ENCODE results near the gene LIN52.

The LIN52 gene

GRCh38 chr14:74160763-74161162 lies 76.0 kb downstream of the LIN52 start:
- TF ChIP-seq EZH2 (optimal IDR thresholded peaks at IDR 0.05; ENCODE audit: low read depth, low read length) = no peak
- TF ChIP-seq CTCF (IDR thresholded peaks at IDR 0.05; ENCODE audit: low read length) = no peak
- TF ChIP-seq EZH2phosphoT487 (IDR thresholded peaks at IDR 0.05; ENCODE audit: low read length) = no peak
- no peaks in the 10 kb centered on the region for H3K9me3 ChIP-seq (replicated peaks; ENCODE audit: insufficient read depth, low read length)

GRCh38 chr14:74161526-74162158 lies 76.9 kb downstream of the LIN52 start:
- Histone ChIP-seq H3K4me1 (ENCODE audit: low read length) (no peaks in the 10 kb centered on the region; the same call in 1 of the 2 replicates), H3K9ac (ENCODE audit: low read length) (no peak overlapping the region), H3K4me2 (ENCODE audit: low read depth, low read length) (no peak overlapping the region), H3F3A (ENCODE audit: insufficient read depth, low read length) (peaks cover 18% of the 10 kb centered on the region; the same call in 1 of the 2 replicates), H2AFZ (ENCODE audit: low read length) (no peak overlapping the region), H3K4me3 (ENCODE audit: low read length) (no peak overlapping the region), H3K27me3 (replicated peaks; ENCODE audit: insufficient read depth, low read length) (no peaks in the 10 kb centered on the region), H3K27ac (ENCODE audit: low read length) (no peak overlapping the region), H4K20me1 (ENCODE audit: insufficient read depth, low read length) (no peaks in the 10 kb centered on the region), H3K79me2 (ENCODE audit: low read length) (peaks cover 4% of the 10 kb centered on the region; the same call in 1 of the 2 replicates), H3K9me3 (replicated peaks; ENCODE audit: insufficient read depth, low read length) (no peaks in the 10 kb centered on the region), H3K36me3 (replicated peaks; ENCODE audit: insufficient read depth, low read length) (no peaks in the 10 kb centered on the region), H3K9me2 (replicated peaks; ENCODE audit: insufficient read depth, low read length) (no peaks in the 10 kb centered on the region)
- TF ChIP-seq EZH2phosphoT487 (IDR thresholded peaks at IDR 0.05; ENCODE audit: low read length) (no peak), EZH2 (optimal IDR thresholded peaks at IDR 0.05; ENCODE audit: low read depth, low read length) (no peak)
- no peak for DNase-seq

More at GRCh38 chr14:74160763-74161162, 76.0 kb downstream of the LIN52 start:
- Histone ChIP-seq H3K36me3 (replicated peaks; ENCODE audit: insufficient read depth, low read length) (no peaks in the 10 kb centered on the region), H3K9me2 (replicated peaks; ENCODE audit: insufficient read depth, low read length) (no peaks in the 10 kb centered on the region), H3K4me1 (ENCODE audit: low read length) (no peaks in the 10 kb centered on the region; the same call in 1 of the 2 replicates), H3K9ac (ENCODE audit: low read length) (no peak overlapping the region), H3K27me3 (replicated peaks; ENCODE audit: insufficient read depth, low read length) (no peaks in the 10 kb centered on the region), H3K27ac (ENCODE audit: low read length) (no peak overlapping the region), H3K4me3 (ENCODE audit: low read length) (no peak overlapping the region), H3K79me2 (ENCODE audit: low read length) (peaks cover 4% of the 10 kb centered on the region; the same call in 1 of the 2 replicates), H2AFZ (ENCODE audit: low read length) (no peak overlapping the region), H4K20me1 (ENCODE audit: insufficient read depth, low read length) (no peaks in the 10 kb centered on the region), H3K4me2 (ENCODE audit: low read depth, low read length) (no peak overlapping the region), H3F3A (ENCODE audit: insufficient read depth, low read length) (peaks cover 18% of the 10 kb centered on the region; the same call in 1 of the 2 replicates)
- DNase-seq = no peak

- Histone ChIP-seq H3K4me3 (ENCODE audit: low read length) (no peak overlapping the region), H3K9ac (ENCODE audit: low read length) (no peak overlapping the region), H4K20me1 (ENCODE audit: insufficient read depth, low read length) (no peaks in the 10 kb centered on the region), H3K79me2 (ENCODE audit: low read length) (no peaks in the 10 kb centered on the region; the same call in 1 of the 2 replicates), H3K36me3 (replicated peaks; ENCODE audit: insufficient read depth, low read length) (no peaks in the 10 kb centered on the region), H2AFZ (ENCODE audit: low read length) (no peak overlapping the region), H3K27ac (ENCODE audit: low read length) (no peak overlapping the region), H3K4me1 (ENCODE audit: low read length) (no peaks in the 10 kb centered on the region), H3K4me2 (ENCODE audit: low read depth, low read length) (no peak overlapping the region), H3F3A (ENCODE audit: insufficient read depth, low read length) (no peaks in the 10 kb centered on the region), H3K9me3 (replicated peaks; ENCODE audit: insufficient read depth, low read length) (no peaks in the 10 kb centered on the region), H3K27me3 (replicated peaks; ENCODE audit: insufficient read depth, low read length) (no peaks in the 10 kb centered on the region), H3K9me2 (replicated peaks; ENCODE audit: insufficient read depth, low read length) (no peaks in the 10 kb centered on the region)
- TF ChIP-seq EZH2phosphoT487 (IDR thresholded peaks at IDR 0.05; ENCODE audit: low read length) = no peak
- DNase-seq = no peak
Measured at GRCh38 chr14:74169906-74170305, 85.2 kb downstream of the LIN52 start.

- H3K4me2 ChIP-seq (ENCODE audit: low read depth, low read length) = no peak overlapping the region
- H3K27ac ChIP-seq (ENCODE audit: low read length) = no peak overlapping the region
- no peaks in the 10 kb centered on the region for H3K9me2 ChIP-seq (replicated peaks; ENCODE audit: insufficient read depth, low read length)
- 0 out of 2 replicates have a peak, but pooled peaks cover 3% of the 10 kb centered on the region for H3K79me2 ChIP-seq (ENCODE audit: low read length)
- peaks cover 4% of the 10 kb centered on the region; the same call in 1 of the 2 replicates for H3F3A ChIP-seq (ENCODE audit: insufficient read depth, low read length)
- H2AFZ ChIP-seq (ENCODE audit: low read length) = no peak overlapping the region
- no peak overlapping the region for H3K9ac ChIP-seq (ENCODE audit: low read length)
- H3K27me3 ChIP-seq (replicated peaks; ENCODE audit: insufficient read depth, low read length) = no peaks in the 10 kb centered on the region
- no peak overlapping the region for H3K4me3 ChIP-seq (ENCODE audit: low read length)
- H3K9me3 ChIP-seq (replicated peaks; ENCODE audit: insufficient read depth, low read length) = no peaks in the 10 kb centered on the region
- no peaks in the 10 kb centered on the region for H3K36me3 ChIP-seq (replicated peaks; ENCODE audit: insufficient read depth, low read length)
- H4K20me1 ChIP-seq (ENCODE audit: insufficient read depth, low read length) = no peaks in the 10 kb centered on the region
- TF ChIP-seq EZH2 (optimal IDR thresholded peaks at IDR 0.05; ENCODE audit: low read depth, low read length) (no peak), EZH2phosphoT487 (IDR thresholded peaks at IDR 0.05; ENCODE audit: low read length) (no peak), CTCF (IDR thresholded peaks at IDR 0.05; ENCODE audit: low read length) (no peak)
- no peak for DNase-seq
- H3K4me1 ChIP-seq (ENCODE audit: low read length) = 0 out of 2 replicates have a peak, but pooled peaks cover 4% of the 10 kb centered on the region
Measured at GRCh38 chr14:74176400-74176793, 91.6 kb downstream of the LIN52 start.

All from MM.1S (cell line).